ENCODE data around the gene GPRC5B.

GPRC5B gene

DNA sequence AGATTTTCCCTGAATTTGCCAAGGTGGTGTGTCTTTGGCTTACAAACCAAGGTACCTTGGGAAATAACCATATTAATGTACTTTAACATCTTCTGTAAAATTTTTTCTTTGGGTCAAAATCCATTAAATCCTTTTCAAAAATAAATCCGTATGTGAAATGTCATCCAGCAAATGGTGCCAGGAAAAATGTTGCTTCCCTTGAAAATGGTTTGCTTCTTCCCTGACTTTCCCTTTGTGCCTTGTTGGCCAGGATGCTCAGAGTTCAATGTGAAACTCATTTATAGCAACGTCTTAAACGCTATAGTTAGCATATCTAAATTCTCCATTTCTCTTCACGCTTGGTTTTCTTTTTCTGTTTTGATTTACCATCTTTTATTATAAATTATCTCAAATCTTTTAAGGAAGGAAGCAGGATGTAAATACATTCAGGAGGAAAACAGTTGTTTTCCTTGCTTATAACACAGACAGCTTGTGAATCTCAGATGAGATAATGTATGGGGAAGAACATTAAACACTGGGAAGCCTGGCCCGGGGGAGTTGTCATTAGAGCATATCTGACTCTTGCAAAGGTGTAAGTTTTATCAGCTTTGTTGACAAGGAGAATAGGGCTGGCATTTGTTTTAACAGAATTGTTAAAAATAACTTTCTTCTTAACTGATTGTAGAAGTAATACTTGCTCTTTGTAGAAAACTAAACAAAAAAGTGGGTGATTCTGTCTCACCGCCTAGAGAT lies 42.1 kb downstream of the GPRC5B start:
- DNase-seq, result no peak

DNA sequence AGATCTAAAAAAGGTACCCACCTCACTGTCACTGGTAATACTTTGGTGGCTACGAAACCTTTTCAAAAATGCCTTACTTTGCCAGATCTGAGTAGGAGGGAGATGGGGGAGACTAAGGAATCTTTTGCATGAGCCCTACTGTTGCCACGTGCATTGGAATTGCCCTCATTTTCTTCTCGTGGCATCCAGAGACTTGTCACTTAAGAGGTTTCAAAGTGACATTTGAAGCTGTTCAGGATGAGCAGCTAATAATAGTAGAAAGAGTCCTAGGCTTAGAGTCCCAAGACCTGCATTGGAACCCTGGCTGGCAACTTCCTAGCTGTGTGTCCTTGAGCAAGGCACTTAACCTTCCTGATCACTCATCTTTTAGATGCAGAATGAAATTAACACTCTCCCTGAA lies 43.5 kb downstream of the GPRC5B start:
- no peak for DNase-seq

DNA sequence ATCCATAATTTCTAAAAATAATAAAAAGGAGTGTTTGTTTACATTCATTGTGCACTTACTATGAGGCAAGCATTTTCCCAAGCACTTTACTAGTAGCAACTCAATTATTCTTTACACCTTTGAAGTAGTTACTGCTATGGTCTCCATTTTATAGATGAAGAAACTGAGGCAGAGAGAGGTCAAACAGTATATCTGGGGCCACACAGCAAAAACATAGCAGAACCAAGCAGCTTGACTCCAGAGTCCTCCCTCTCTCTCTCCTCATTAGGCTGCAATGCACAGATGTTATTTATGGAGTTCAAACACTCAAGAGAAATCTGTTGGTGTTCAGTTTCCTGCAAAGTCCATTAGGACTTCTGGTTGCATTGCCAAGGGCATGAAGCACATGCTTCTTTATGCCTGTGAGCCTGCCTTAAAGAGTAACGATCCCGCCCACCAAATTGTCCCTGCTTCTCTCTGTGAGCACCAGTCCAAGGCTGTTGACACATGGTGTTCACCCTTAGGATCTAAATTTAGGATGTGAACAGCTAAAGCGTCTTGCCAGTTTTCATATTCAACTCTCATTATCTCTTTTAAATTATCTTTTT lies 44.0 kb downstream of the GPRC5B start:
- DNase-seq, result peak; percentile 75

DNA sequence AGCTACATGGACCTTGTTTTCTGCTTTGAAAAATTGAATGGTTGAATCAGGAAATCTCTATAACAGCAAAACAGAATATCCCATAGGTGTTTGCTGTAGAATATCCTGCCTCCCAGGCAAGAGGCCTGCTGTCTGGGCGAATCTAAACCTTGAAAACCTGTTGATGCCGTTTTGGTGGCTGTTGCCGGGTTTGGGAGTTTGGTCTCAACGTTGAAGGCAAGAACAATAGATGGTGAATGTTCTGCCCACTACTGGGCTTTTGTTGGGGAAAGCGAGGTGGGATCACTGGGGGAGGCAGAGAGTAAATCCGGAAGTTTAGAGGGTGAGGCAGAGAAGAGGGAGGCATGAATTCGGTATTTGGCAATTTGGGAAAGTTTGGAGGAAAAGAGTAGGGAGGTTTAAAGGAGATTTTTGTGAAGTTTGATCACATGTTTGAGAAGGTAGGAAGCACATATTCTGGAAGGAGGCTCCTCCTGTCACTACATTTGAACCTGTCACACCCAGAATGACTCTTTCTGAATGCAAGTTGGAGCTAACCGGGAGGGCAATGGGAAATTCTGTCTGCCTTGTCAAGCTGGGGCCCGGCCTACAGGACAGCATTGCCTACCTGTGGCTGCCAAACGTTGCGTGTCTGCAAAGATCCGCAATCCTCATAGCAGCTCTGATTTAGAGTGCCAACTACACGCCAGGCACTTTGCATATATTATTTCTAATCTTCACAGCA lies 46.5 kb downstream of the GPRC5B start:
- DNase-seq, result no peak

DNA sequence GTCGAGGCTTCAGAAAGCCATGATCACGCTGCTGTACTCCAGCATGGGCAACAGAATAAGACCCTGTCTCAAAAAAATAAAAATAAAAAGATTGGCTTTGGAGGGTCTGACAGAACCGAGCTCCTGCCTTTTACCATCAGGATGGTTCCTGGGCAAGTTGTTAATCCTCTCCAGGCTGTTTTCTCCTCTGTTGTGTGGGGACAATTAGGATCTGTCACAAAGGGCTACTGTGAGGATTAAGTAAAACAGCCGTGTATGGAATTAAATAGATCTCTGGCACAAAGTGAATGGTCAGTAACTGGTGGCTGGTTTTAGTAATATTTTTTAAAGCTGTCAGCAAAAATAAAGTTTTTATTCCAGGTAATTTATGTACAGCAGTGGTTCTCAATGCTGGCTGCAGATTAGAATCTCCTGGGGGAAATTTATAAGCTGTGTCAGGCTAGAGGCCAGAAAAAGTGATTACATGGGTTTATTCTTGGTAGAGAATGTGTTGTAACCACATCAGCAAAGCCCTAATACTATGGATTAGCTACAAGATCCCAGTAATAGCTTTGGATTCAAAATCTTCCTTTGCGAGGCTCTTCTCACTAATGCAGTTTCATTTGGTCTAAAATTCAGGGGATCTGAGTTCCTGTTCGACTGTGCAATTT lies 47.2 kb downstream of the GPRC5B start:
- DNase-seq, result no peak

DNA sequence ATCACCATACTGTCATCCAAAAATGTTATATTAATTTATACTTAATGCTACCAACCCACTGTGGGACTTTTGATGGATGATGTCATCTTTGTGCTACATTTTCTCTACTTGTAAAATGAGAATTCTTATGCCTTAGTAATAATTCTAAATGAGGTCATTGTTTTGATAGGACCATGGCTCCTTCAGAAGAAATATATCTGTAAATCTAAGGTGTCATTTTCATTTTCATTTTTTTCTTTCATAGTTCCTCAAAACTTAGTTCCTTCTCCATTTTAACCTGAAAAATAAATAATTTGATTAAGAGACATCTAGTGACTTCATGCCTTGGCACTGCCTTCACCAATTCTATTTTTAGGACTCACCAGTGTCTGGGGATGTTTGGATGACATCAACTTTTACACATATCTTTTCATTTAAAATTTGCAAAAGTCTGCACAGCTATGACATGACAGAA lies 48.7 kb downstream of the GPRC5B start:
- DNase-seq, result no peak

DNA sequence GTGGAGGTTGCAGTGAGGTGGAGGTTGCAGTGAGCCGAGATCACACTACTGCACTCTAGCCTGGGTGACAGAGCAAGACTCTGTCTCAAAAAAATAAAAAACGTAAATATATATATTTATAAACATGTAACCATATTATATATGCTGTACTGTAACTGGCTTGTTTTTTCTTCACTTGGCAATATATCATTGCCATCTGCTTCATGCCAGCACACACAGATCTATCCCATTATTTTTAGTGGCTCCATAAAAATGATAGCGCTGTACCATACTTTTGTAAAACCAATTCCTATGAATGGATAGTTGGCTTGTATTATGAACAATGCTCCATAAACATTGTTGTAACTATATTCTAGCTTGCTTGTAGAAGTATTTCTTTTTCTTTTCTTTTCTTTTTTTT lies 49.5 kb downstream of the GPRC5B start:
- DNase-seq, result no peak

DNA sequence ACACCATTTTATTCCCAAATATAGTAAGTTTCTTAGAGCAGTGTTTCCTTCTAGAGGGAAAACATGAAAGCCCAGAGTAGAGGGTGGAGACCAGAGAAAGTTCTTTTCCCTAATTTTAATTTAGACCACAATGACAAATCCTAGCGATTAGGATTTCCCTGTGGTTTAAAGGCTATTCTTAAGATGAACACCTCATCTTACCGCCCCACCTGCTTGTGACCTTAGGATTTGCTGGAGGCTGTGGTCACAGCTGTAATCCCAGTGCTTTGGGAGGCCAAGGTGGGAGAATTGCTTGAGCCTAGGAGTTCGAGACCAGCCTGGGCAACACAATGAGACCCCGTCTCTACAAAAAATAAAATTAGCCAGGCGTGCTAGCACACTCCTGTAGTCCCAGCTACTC lies 51.1 kb downstream of the GPRC5B start:
- no peak for DNase-seq

DNA sequence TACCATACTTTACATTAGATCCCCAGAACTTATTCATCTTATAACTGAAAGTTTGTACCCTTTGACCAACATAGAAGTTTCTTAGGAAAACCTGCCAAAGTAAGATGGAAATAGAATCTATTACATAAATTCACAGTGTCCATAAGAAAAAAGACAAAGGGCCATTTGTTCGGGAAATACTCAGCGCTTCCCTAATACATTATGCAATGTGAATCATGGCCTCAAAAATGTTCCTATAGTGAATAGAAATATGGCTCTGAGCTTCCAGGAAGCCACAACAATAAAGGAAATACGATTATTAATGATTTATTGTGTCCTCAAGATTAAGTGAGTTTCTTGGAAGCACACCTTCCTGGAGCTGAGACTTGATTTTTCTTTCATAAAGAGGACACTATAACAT lies 51.5 kb downstream of the GPRC5B start:
- no peak for DNase-seq

DNA sequence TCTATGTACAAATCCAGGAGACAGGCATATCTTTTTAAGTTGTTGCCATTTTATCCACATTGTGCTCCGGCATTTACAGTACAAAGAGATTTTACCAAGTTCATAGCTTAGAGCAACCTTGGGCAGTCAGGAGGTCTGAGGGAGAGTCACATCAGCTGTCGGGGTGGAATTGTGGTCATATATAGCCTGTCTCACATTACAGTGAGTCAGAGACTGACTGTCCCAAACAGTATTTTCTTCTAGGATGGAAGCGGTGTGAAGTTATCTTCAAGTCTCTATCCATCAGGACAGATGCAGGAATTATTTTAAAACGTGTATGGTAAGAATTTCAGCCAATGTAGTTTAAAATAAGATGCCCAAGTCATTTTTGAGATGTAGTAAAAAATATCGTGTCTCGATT lies 53.0 kb downstream of the GPRC5B start:
- no peak for DNase-seq

DNA sequence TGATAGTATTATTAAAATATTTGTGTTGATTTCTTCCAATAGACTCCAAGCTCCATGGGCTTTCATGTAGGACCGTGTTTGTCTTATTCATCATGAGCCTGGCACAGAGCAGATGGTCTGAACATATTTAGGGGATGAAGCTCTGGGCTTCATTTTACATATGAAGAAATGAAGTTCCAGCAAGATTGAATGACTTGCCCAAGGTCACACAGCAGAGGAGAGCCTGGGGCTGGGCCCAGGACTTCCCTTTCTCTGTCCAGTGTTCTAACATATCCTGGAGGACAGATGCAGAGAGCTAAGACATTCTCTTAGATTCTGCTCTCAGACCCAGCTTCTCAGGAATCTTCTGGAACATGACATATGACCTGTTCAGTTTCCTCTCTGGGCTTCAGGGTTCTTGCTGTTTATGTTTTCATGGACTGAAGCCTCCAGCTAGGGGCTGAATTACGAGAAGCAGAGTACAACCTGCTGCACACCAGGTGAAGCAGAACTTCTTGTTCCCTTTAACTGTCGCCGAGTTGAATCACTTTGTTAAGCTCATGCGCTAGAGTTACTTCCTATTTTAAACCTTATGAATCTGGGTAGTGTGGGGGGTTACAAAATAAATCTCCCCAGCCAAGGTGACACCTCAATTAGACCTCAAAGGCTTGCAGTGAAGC lies 53.6 kb downstream of the GPRC5B start:
- DNase-seq, result no peak

DNA sequence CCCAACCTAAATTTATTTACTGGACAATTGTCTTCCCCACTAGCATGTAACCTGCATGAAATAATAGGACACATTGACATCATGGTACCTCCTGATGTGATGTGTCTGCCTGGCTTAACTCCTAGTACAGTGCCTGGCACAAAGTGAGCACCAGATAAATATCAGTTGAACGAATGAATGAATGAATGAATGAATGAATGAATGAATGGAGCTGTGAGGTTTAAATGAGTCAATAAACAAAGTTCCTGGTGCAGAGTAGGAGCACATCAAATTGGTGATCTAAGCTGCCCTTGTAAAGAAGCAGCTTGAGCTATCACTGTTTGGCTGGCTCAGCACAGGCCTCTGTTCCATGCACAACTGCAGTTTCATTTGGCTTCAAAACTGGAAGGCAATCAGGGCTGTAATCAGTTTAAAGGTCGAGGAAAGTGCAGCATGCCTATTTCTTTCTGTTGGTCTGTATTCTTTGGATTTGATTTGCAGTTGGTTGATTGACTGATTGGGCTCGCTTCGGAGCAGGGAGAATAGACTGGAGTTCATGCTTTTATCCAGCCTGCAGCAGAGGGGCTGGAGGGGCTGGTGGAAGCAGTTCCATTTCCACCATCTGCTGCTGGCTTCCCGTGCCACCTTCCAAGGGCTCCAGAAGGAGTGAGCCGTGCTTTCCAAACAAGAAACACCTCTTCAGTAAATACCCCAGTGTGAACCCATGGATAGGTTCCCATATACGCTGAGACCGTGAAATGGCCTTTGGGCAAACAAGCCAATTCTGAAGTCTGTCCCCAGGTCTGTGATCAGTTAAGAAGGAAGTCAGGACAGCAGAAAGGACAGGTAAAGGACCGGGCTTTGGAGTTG lies 54.6 kb downstream of the GPRC5B start:
- DNase-seq, result no peak

DNA sequence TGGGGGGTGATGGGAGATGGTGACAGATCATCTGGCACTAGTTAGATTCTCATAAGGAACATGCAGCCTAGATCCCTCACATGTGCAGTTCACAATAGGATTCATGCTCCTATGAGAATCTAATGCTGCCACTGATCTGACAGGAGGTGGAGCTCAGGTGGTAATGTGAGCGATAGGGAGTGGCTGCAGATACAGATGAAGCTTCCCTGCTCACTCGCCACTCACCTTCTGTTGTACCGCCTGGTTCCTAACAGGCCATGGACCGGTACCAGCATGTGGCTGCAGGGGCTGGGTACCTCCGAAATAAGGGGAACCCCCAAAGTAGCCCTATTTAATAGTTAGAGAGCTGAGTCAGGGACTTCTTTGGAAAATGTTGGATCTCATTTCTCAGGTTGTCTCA lies 60.4 kb downstream of the GPRC5B start:
- no peak for DNase-seq

DNA sequence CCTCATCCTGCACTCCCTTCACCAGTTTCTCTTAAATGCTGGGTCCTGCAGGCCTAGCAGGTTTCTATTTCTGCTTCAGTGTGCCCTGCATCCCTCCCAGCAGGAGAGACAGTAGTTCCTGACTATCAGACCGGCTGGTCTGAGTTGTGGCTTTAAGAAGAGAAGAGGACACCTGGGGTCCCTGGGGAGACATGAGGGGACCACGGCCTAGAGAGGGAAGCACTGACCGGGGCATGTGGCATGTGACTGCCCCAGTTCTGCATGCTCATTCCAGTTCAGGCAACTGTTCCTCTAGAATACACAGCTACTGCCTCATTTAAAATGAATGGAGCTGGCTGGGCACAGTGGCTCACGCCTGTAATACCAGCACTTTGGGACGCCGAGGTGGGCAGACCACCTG lies 61.3 kb downstream of the GPRC5B start:
- DNase-seq, result no peak

DNA sequence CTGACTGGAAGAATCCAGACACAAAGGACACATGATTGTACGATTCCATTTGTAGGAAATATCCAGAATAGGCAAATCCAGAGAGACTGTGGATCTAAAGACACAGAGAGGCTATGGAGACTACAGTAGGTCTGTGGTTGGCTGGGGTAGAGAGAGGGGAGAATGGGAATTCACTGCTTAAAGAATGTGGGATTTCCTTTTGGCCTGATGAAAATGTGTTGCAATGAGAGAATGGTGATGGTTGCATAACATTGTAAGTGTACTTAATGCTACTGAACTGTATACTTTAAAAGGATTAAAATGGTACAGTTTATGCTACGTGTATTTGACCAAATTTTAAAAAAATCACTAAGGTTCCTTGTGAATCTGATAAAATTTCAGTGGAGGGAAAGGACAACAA lies 62.1 kb downstream of the GPRC5B start:
- no peak for DNase-seq

DNA sequence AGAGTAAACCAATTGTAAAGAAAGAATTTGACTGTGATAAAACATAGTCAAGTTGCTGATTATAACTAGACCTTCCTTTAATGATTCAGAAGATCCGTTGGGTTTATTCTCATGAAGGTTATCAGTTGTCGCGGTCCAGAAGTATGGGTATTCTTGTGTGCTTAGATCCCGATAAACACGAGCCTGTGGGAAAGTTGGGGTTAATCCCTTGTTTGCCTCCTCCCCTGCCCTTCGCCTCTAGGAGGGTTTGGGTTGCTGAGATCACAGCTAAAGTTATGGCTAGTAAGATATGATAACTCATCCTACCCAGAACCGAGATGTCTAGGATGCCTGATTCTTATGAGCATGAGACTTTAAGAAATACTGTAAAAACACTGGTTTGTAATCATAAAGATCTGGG lies 66.8 kb downstream of the GPRC5B start:
- DNase-seq, result no peak

DNA sequence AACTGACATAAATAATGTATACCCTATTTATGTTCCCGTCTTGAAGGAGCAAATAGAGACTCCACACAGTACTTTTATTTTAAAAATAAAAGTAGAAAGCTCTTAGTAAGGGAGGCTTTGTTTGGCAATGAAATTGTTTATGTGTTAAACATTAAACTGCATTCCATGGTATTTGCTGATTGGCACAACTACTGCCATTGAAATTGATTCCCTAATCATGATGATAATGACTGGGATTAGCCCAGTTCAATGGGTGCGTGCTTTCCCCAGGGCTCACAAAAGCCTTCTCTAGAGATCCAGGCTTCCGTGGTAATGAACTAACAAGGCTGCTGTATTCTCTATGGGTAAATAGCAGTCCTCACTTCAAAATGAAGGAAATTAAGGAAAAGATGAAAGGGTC lies 67.5 kb downstream of the GPRC5B start:
- no peak for DNase-seq

DNA sequence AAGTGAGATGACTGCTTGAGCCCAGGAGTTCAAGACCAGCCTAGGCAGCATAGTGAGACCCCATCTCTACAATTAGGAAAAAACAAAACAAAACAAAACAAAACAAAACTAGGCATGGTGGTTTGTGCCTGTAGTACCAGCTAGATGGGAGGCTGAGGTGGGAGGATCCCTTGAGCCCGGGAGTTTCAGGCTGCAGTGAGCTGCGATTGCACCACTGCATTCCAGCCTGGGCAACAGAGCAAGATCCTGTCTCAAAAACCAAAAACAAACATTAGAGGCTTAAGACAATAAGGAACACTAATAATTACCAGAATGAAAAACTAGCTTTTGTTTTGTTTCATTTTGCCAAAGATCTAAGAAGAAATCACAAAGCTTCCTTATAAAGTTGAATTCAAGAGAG lies 69.2 kb downstream of the GPRC5B start:
- no peak for DNase-seq

DNA sequence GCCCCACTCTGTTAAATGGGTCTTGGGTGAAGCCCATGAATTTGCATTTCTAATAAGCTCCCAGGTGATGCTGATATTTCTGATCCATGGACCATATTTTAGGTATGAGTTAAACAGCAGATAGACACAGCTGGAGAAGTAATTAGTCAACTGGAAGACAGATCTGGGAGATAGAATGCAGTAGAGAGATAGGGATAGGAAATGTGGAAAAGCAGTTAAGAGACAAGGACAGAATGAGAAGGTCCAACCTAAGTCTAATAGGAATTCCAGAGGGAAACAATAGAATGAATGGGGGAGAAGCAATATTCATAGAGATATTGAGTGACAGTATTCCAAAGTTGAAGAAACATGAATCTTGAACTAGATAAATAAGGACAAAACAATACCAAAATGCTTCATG lies 71.7 kb downstream of the GPRC5B start:
- DNase-seq, result no peak

DNA sequence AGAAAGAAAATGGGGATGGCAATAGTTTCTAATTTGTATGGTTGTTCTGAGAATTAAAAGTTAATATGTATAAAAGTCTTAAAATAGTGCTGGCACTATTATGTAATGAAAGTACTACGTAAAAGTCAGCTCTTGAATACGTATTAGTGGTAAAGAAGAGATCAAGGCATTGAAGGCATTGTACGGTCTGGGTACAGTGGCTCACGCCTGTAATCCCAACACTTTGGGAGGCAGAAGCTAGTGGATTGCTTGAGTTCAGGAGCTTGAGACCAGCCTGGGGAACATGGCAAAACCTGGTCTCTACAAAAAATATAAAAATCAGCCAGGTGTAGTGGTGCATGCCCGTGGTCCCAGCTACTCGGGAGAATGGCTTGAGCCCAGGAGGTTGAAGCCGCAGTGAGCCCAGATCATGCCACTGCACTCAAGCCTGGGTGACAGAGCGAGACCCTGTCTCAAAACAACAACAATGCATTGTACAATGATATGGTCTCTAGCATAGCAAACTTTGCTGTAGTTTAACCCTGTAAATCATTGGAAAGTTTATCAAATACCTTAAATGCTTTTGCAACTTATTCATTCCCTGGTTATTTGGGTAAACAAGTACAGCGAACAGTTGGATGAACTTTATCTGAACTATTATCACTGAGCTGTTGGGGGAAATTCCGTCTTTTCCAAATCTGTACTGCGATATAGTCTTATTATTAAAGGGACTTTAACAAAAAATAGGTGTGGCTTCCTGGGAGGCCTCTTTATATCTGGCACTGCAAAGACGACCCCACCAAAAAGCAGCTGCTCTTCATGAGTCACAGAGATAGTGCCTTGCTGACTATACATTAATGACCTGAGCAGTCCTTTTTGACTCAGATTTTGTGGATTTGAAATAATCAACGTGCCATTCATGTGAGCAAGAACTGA lies 73.6 kb downstream of the GPRC5B start:
- no peak for DNase-seq

DNA sequence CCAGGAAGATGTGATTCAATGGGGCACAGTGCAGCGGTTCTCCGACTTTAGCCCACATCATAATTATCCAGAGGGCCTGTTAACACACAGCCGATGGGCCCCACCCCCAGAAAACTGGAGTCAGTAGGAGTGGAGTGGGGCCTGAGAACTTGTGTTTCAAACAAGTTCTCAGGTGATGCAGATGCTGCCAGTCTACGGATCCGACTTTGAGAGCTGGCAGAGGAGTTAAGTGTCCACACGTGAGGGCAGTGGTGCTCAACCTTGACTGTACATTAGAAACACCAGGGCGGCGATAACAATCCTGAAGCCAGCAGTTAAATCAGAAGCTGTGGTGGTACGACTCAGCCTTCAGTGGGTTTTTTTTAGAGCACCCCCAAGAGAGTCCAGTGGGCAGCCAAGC lies 75.0 kb downstream of the GPRC5B start:
- no peak for DNase-seq

Data from NCI-H187 treated with DMSO at 0.1 percent for 48 hours (cell line).